Ishikawa (cell line): Measurements from ENCODE around the gene DNAH12.

ENCODE experiments used
- CEBPB ChIP-seq: IDR thresholded peaks from 2 replicates; pipeline ENCODE4 v1.6.1; 2012
- CREB1 ChIP-seq: IDR thresholded peaks from 2 replicates; pipeline ENCODE4 v1.6.1; 2012; ENCODE audit warnings: low read depth
- EGR1 ChIP-seq: IDR thresholded peaks from 2 replicates; pipeline ENCODE4 v1.6.1; 2012
- EP300 ChIP-seq: IDR thresholded peaks from 2 replicates; pipeline ENCODE4 v1.6.1; 2012; ENCODE audit warnings: borderline replicate concordance
- FOXM1 ChIP-seq: IDR thresholded peaks from 2 replicates; pipeline ENCODE4 v1.6.1; 2012; ENCODE audit warnings: low read depth, borderline replicate concordance
- NFIC ChIP-seq: IDR thresholded peaks from 2 replicates; pipeline ENCODE4 v1.6.1; 2012
- RAD21 ChIP-seq: IDR thresholded peaks from 2 replicates; pipeline ENCODE4 v1.6.1; 2012; ENCODE audit warnings: low read depth
- TAF1 ChIP-seq: IDR thresholded peaks from 2 replicates; pipeline ENCODE4 v1.6.1; 2012; ENCODE audit warnings: low read depth, mild to moderate bottlenecking
- TCF12 ChIP-seq: IDR thresholded peaks from 2 replicates; pipeline ENCODE4 v1.6.1; 2012; ENCODE audit warnings: low read depth
- TEAD4 ChIP-seq: IDR thresholded peaks from 2 replicates; pipeline ENCODE4 v1.6.1; 2012
- YY1 ChIP-seq: IDR thresholded peaks from 2 replicates; pipeline ENCODE4 v1.6.1; 2012; ENCODE audit warnings: low read depth
- ZBTB7A ChIP-seq: IDR thresholded peaks from 2 replicates; pipeline ENCODE4 v1.6.1; 2012; ENCODE audit warnings: low read depth
- TF ChIP-seq, protein P1 (sequence below): IDR thresholded peaks from 2 replicates; pipeline ENCODE4 v1.6.1; 2012; ENCODE audit warnings: low read depth, mild to moderate bottlenecking
- TF ChIP-seq, protein P2 (sequence below): IDR thresholded peaks from 2 replicates; pipeline ENCODE4 v1.6.1; 2012
- TF ChIP-seq, protein P3 (sequence below): IDR thresholded peaks from 2 replicates; pipeline ENCODE4 v1.6.1; 2012

The DNAH12 gene

DNA sequence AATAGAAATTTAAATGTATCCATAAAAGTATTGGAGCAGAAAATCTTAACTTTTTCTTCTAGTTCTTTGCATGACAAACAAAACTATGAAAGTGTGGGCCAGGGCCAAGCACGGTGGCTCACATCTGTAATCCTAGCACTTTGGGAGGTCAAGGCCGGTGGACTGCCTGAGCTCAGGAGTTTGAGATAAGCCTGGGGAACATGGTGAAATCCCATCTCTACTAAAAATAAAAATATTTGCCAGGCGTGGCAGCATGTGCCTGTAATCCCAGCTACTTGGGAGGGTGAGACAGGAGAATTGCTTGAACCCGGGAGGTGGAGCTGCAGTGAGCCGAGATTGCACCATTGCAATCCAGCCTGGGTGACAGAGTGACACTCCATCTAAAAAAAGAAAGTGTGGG, 158.6 kb downstream of the DNAH12 start:
- TF ChIP-seq YY1 = no peak
- no peak for TF ChIP-seq CEBPB
- TF ChIP-seq TCF12 = no peak
- no peak for TF ChIP-seq RAD21
- no peak for TF ChIP-seq TAF1
- no peak for TF ChIP-seq NFIC
- TF ChIP-seq FOXM1 = no peak
- no peak for TF ChIP-seq EP300
- TF ChIP-seq CREB1 = no peak
- no peak for TF ChIP-seq ZBTB7A

DNA sequence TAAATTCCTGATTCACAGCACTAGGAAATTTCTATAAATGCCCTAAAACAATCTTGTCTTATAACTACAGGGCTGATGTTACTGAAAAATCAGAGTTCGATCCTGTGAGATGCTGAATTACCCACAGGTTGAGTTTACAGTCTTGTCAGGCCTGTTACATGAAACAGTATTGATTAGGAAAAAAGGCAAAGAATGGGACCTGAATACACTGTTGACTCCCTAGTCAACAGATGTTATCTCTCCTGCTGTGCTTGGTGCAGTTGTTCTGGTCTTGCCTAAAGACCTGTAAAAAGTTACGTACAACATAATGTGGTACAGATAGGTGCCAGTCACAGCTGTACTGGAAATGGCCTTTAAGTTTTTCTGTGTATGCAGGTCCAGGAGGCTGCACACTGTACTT, 160.3 kb downstream of the DNAH12 start:
- TF ChIP-seq FOXM1 (no peak), EP300 (no peak)
- TF ChIP-seq, protein P1, sequence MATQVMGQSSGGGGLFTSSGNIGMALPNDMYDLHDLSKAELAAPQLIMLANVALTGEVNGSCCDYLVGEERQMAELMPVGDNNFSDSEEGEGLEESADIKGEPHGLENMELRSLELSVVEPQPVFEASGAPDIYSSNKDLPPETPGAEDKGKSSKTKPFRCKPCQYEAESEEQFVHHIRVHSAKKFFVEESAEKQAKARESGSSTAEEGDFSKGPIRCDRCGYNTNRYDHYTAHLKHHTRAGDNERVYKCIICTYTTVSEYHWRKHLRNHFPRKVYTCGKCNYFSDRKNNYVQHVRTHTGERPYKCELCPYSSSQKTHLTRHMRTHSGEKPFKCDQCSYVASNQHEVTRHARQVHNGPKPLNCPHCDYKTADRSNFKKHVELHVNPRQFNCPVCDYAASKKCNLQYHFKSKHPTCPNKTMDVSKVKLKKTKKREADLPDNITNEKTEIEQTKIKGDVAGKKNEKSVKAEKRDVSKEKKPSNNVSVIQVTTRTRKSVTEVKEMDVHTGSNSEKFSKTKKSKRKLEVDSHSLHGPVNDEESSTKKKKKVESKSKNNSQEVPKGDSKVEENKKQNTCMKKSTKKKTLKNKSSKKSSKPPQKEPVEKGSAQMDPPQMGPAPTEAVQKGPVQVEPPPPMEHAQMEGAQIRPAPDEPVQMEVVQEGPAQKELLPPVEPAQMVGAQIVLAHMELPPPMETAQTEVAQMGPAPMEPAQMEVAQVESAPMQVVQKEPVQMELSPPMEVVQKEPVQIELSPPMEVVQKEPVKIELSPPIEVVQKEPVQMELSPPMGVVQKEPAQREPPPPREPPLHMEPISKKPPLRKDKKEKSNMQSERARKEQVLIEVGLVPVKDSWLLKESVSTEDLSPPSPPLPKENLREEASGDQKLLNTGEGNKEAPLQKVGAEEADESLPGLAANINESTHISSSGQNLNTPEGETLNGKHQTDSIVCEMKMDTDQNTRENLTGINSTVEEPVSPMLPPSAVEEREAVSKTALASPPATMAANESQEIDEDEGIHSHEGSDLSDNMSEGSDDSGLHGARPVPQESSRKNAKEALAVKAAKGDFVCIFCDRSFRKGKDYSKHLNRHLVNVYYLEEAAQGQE = no peak

DNA sequence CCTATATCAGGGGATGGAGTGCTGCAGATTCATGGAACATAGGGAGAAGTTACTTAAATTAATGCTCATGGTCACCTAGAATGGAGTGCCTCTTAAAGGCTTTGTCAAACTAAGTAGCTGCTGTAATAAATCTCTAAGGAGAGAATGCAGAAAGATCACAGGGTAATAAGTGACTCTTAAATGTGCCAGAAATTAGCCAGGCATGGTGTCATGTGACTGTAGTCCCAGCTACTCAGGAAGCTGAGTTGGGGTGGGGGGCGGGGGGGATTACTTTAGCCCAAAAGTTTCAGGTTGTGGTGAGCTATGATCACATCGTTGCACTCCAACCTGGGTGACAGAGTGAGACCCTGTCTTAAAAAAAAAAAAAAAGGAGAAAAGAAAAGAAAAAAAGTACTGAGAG, 160.7 kb downstream of the DNAH12 start:
- TF ChIP-seq, protein P2, sequence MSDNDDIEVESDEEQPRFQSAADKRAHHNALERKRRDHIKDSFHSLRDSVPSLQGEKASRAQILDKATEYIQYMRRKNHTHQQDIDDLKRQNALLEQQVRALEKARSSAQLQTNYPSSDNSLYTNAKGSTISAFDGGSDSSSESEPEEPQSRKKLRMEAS = no peak
- TF ChIP-seq, protein P3, sequence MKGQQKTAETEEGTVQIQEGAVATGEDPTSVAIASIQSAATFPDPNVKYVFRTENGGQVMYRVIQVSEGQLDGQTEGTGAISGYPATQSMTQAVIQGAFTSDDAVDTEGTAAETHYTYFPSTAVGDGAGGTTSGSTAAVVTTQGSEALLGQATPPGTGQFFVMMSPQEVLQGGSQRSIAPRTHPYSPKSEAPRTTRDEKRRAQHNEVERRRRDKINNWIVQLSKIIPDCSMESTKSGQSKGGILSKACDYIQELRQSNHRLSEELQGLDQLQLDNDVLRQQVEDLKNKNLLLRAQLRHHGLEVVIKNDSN = 0 out of 2 replicates have a peak, but pooled peaks have one; percentile 31

DNA sequence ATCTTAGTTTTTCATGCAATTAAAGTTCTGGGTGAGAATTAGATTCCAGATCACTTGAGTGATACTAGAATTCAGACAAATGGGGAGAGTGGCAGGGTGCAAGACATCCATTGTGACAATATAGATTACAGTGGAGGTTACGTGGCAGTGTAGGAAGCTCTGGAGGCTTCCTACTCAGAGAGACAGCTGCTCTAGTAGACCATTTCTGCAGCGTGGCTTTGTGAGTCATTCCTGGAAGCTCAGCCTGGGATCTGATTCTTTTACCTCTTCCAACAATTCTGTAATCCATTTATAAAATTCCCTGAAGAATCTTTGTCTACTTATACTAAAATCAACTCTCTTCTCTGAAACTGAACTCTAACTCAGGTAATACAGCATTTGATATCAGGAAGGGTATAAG, 161.2 kb downstream of the DNAH12 start:
- no peak for TF ChIP-seq YY1
- TF ChIP-seq CEBPB = no peak
- TF ChIP-seq, protein P1 = no peak

DNA sequence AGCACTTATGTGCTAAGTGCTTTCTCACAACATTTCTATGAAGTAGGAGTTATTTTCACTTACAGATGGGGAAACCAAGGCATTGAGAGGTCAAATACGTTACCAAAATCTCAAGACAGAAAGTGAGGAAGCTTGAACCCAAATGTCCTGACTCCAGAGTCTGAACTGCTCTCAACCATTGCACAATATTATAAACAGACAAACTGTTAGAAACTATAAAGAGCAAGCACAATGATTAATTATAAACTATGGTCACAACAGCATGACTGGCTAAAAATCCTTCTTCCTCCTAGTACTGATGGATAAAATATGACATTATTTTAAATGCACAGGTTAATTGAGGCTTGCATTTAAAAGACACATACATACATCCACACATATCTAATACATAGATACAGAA, 173.8 kb downstream of the DNAH12 start:
- TF ChIP-seq RAD21 = no peak
- TF ChIP-seq, protein P3 = no peak
- TF ChIP-seq, protein P1 = no peak
- no peak for TF ChIP-seq CEBPB
- TF ChIP-seq, protein P2 = no peak
- no peak for TF ChIP-seq ZBTB7A
- TF ChIP-seq CREB1 = no peak
- TF ChIP-seq TEAD4 = no peak
- no peak for TF ChIP-seq YY1
- TF ChIP-seq TCF12 = no peak
- no peak for TF ChIP-seq EGR1
- no peak for TF ChIP-seq NFIC
- TF ChIP-seq TAF1 = no peak
- no peak for TF ChIP-seq FOXM1
- no peak for TF ChIP-seq EP300

DNA sequence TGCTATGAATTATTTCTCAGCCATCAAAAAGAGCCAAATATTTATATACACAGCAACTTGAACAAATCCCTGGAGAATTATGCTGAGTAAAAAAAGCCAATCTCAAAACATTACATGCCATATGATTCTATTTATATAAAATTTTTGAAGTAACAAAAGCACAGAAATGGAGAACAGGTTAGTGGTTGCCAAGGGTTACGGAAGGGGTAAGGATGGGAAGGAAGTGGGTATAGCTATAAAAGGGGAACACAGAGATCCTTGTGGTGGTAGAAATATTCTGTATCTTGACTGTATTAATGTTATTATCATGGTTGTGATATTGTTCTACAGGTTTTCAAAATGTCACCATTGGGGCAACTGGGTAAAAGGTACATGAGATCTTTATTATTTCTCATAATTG, 189.4 kb downstream of the DNAH12 start:
- TF ChIP-seq RAD21 = no peak
- no peak for TF ChIP-seq TEAD4
